Activated T-cell treated with anti-CD3 and anti-CD28 coated beads, Interleukin-2, amount 50 U/mL, for 72 hours (primary cell): Measurements from ENCODE around the gene SMG6. TPM values are rescaled to one million over a fixed set of nuclear protein-coding genes. Genes with fewer than 3 reads are reported as not detected.

Source experiments
- ATAC-seq, 2 donors: fragments of 150-1000 bp; cut with Tn5 transposase; replicated peaks in 1 of 2; 2 replicates each; pipeline ENCODE4 v1.10.0; 2021; ENCODE audit warnings: moderate library complexity in 2 of 2, mild to moderate bottlenecking in 1 of 2
- DNase-seq, 2 donors: peaks; one replicate each; pipeline ENCODE4 v3.0.0; 2021 to 2022; ENCODE audit warnings: mixed read lengths in 1 of 2
- H3K27ac Mint-ChIP-seq: one replicate; pipeline ENCODE4 v1.8.0; 2022; ENCODE audit warnings: mild to moderate bottlenecking, moderate library complexity, mixed read lengths
- H3K27me3 Mint-ChIP-seq: one replicate; pipeline ENCODE4 v1.8.0; 2022; ENCODE audit warnings: low read depth, mixed read lengths
- H3K36me3 Mint-ChIP-seq, 2 donors: one replicate each; pipeline ENCODE4 v1.8.0; 2022; ENCODE audit warnings: mixed read lengths in 2 of 2, mild to moderate bottlenecking in 1 of 2; ENCODE audit not compliant: insufficient read depth in 2 of 2
- H3K4me1 Mint-ChIP-seq: one replicate; pipeline ENCODE4 v1.8.0; 2022; ENCODE audit warnings: low read depth, mixed read lengths
- H3K4me3 Mint-ChIP-seq, 2 donors: one replicate each; pipeline ENCODE4 v1.8.0; 2022; ENCODE audit warnings: mild to moderate bottlenecking in 2 of 2, mixed read lengths in 2 of 2, moderate library complexity in 2 of 2
- H3K9me3 Mint-ChIP-seq, 2 donors: one replicate each; pipeline ENCODE4 v1.8.0; 2022; ENCODE audit warnings: mixed read lengths in 2 of 2
- total RNA-seq, 2 donors: library from RNA; stranded (reverse); gene quantifications; one replicate each; pipeline ENCODE4 v1.2.3, GENCODE V29; 2022

SMG6 gene
- total RNA-seq, 2 donors from 2014 or later, result 47.3 to 54.1 TPM

DNA sequence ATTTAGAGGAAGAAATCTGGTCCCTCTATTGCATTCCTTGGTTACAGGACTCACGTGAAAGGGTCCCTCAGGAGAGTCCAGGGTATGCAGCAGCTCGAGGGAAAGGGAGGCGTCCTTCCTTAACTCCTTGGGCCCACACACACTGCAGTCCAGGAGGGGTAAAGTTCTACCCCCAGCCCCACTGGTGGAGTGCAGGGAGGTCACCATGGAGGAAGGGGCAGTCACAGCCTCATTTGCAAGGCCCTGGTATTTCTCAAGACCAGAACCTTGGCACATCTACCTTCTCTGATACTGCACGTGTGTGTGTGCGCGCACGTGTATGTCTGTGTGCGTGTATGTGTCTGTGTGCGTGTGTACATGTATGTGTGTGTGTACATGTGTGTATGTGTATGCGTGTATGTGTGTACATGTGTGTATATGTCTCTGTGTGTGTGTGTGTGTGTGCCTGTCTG is 237.6 kb downstream of the SMG6 start:
- no peaks in the 10 kb centered on the region for H3K27me3 Mint-ChIP-seq
- ATAC-seq, result no peak
- H3K4me3 Mint-ChIP-seq, result no peak overlapping the region
- H3K4me1 Mint-ChIP-seq, result peaks cover 46% of the 10 kb centered on the region
- no peaks in the 10 kb centered on the region for H3K9me3 Mint-ChIP-seq
- no peak for DNase-seq
- H3K27ac Mint-ChIP-seq, result no peak overlapping the region
- peaks cover 20 to 31% of the 10 kb centered on the region in 2 donors for H3K36me3 Mint-ChIP-seq

DNA sequence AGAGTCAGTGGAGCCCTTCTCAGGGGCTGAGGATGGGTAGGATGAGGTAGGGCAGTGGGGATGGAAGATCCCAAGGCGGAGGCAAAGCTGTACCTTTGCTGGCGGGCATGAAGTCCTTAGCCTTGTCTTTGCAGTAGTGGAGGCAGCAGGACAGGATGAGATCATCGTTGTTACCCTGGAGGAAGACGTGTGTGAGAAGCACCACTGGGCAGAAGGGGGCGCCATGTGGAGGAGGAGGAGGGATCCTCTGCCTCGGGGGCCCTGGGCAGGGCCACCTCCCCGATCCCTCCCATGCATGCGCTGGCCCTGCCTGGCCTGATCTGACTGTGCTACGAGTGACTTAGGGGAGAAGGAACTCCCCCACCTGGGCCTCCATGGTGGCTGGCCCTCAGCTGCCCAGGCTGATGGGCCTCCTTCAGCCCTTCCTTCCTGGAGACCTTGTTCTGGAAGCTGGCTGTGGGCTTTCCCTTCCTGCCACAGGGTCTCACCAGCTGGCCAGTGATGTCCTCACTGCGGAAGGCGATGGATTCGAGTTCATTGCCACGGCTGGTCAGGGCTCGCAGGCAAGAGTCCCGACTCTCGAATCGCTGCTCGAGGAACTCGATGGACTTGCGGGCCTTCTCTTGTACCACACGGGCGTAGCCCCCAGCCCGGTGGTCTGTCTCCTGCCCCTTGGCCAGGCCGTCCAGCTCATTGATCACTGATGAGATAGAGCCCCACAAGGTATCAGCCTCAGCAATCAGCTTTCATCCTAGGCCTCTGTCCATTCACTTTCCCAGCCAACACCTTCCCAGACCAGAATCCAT is 238.4 kb downstream of the SMG6 start:
- H3K4me3 Mint-ChIP-seq, result peak overlapping the region in 1 of 2 donors; percentile 2
- H3K4me1 Mint-ChIP-seq, result peaks cover 44% of the 10 kb centered on the region
- H3K27ac Mint-ChIP-seq, result no peak overlapping the region

DNA sequence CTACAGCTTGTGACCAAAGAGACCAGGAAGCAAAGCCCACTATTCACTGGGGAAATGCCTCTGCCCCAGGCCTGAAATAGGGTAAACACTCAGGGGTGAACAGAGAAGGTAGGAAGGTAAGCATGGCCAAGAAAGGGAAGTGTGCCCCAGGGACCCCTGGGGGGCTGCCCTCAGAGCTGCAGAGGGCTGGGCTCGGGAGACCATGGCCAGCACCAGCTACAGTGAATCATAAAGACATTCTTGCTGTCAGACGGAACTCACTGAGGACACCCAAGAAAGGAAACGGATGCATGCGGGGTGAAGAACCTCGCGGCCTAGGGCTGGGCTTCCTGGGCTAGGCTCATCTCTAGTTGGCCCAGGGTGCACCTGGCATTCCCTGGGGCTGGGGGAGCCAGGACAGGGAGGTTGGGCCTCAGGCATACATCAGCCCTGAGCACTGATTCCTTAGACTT is 239.0 kb downstream of the SMG6 start:
- H3K4me1 Mint-ChIP-seq, result peaks cover 40% of the 10 kb centered on the region
- H3K27me3 Mint-ChIP-seq, result peaks cover 3% of the 10 kb centered on the region
- H3K27ac Mint-ChIP-seq, result peak overlapping the region; percentile 29
- ATAC-seq, result peak; percentile 3 to 8
- no peak for DNase-seq
- peaks cover 19 to 32% of the 10 kb centered on the region in 2 donors for H3K36me3 Mint-ChIP-seq
- H3K9me3 Mint-ChIP-seq, result no peaks in the 10 kb centered on the region
- H3K4me3 Mint-ChIP-seq, result peak overlapping the region in 1 of 2 donors; percentile 2

More for the DNA sequence above, 238.4 kb downstream of the SMG6 start:
- ATAC-seq (peak; percentile 69 to 81), DNase-seq (peak; percentile 83 to 88)
- peaks cover 22 to 34% of the 10 kb centered on the region in 2 donors for H3K36me3 Mint-ChIP-seq
- no peaks in the 10 kb centered on the region for H3K9me3 Mint-ChIP-seq
- no peaks in the 10 kb centered on the region for H3K27me3 Mint-ChIP-seq

DNA sequence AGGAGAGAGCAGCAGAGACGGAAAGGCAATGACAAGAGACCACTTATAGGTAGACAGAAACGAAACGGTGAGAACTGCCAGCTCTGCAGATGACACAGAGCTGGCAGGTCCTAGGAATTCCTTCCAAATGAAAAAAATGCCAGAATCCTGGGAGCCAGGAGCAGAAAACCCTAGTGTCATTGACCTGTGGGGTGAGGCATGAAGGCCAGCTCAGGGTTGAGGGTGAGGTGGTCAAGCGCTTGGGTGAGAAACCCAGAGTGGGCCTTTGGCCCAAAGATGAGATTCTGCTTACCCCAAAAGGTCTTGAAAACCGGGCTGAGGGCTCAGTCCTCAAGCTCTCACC is 239.5 kb downstream of the SMG6 start:
- Mint-ChIP-seq H3K9me3 (no peaks in the 10 kb centered on the region), H3K36me3 (peaks cover 20 to 32% of the 10 kb centered on the region in 2 donors), H3K27me3 (peaks cover 5% of the 10 kb centered on the region), H3K4me1 (peaks cover 37% of the 10 kb centered on the region), H3K4me3 (peak overlapping the region in 1 of 2 donors; percentile 1), H3K27ac (no peak overlapping the region)
- DNase-seq (no peak), ATAC-seq (no peak)

DNA sequence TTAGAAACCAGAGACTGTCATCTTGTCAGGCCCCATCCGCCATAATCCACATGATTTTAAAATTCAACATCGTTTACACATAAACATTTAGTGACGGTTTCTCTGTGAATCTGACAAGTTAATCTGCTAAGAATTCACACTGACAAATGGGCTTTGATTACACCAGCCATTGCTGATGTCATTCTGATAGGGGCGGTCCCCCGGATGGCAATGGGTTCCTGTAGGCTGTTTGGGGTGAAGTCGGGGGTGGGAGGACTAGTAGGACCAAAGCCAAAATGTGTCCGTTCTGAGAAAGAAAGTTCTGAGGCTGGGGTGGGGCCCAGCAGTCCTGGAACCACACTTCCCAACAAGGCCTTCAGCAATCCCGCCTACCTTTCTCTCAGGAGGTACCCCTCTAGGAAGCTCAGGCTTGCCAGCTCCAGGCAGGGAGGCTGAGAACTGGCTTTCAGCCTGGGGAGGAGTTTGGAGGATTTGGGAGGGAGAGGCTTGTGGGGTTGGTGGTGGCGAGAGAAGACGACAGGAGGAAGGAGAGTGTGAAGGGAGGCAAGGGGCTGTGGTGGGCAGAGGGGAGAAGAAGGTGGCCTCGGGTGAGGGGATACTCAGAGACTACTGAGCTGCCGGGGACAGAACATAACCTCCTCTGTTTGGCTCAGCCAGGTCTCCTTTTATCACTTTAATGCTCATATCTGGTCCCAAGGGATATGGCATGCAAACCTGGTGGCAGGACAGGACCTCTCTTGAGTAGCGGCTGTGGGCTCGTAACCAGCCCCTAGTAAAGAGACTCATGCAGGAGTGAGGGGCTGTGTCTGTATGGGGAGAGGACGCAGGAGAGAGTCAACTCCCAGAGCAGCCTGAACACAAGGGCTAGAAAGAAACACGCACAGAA is 240.1 kb downstream of the SMG6 start:
- Mint-ChIP-seq H3K27me3 (peaks cover 5% of the 10 kb centered on the region), H3K27ac (peak overlapping the region; percentile 1), H3K36me3 (peaks cover 15 to 25% of the 10 kb centered on the region in 2 donors), H3K9me3 (no peaks in the 10 kb centered on the region), H3K4me3 (peak overlapping the region in 1 of 2 donors; percentile 1), H3K4me1 (peaks cover 31% of the 10 kb centered on the region)
- ATAC-seq, result no peak
- no peak for DNase-seq

DNA sequence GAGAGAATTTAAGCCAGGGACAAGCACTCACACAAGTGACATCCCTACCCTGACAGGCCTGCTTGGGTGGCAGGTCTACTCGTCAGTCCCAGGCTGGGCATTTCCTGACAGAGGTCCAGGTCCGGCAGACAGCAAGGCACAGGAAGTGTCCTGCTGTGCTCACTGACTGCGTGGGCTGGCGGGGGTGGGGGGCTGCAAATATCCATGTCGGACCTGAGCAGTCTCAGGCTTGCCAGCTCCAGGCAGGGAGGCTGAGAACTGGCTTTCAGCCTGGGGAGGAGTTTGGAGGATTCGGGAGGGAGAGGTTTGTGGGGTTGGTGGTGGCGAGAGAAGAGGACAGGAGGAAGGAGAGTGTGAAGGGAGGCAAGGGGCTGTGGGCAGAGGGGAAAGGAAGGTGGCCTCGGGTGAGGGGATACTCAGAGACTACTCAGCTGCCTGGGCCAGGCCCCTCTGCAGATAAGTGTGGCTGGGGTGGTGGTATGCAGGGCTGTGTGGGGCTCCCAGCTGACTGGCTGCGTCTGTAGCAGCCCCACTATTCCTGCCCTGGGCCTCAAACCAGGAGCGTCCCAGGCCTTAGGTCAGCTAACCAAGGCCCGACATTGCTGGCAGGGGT is 240.9 kb downstream of the SMG6 start:
- H3K4me1 Mint-ChIP-seq, result peaks cover 23% of the 10 kb centered on the region
- no peaks in the 10 kb centered on the region for H3K9me3 Mint-ChIP-seq
- peak overlapping the region; percentile 69 for H3K27ac Mint-ChIP-seq
- ATAC-seq (no peak), DNase-seq (no peak)
- H3K36me3 Mint-ChIP-seq, result peaks cover 15 to 23% of the 10 kb centered on the region in 2 donors
- peaks cover 5% of the 10 kb centered on the region for H3K27me3 Mint-ChIP-seq
- no peak overlapping the region for H3K4me3 Mint-ChIP-seq

DNA sequence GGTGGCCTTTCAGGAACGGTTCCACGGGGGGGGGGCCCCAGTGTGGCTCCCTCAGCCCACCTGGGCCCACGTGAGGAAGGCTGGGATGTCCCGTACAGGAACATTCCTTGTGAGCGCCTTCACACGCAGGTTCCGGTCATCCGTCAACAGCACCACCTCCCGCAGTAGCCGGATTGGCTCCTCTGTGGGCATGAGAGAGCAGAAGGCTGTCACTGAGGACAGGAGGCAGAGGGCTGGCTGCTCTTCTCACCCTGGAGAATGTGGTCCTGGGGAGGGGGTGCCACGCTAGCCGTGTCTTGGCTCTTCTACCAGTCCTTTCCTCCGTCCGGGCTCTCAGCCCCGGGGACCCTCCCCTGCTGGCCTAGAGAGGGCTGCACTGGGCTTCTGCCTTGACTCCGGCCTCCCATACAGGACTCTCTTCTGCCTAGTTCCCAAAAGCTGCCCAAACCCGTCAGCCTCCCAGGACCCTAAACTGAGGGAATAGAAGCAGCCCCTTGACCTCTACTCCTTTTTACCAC is 242.1 kb downstream of the SMG6 start:
- Mint-ChIP-seq H3K4me3 (no peak overlapping the region), H3K9me3 (no peaks in the 10 kb centered on the region), H3K27ac (peak overlapping the region; percentile 69), H3K4me1 (peaks cover 17% of the 10 kb centered on the region), H3K36me3 (peaks cover 15 to 18% of the 10 kb centered on the region in 2 donors), H3K27me3 (peaks cover 5% of the 10 kb centered on the region)
- ATAC-seq, result no peak
- DNase-seq, result no peak

DNA sequence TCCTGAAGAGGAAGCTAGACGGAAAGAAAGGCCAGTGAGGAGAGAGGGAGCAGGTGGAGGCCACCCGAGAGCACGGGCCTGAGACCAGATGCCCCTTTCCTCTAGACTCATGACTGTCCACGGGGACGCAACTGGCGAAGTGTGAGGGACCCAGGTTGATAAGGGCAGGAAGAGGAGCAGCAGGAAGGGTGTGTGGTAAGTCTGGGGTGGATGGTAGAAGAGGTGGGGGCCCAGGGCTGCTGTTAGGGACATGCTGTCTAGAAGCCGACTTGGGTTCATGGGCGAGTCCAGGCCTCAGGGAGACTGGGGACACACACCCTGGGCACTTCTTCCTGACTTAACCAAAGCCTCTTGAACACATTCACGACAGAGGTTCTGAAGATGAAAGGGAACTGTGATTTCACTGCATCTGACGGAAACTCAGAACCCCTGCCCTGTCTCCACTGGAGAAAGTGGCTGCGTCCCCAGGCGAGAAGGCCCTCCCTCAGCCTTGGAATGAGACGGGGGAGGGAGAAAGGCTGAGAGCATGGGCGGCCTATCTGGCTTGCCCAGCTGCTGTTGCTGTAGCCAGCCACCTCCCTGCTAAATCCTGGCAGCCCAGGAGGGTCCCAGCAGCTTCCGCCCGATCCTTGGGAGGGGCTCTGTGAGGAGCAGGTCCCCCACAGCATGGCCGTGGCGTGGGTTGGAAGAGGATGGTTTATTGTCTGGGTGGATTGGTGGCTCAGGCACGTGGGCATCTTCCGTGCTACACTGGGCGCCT is 242.7 kb downstream of the SMG6 start:
- Mint-ChIP-seq H3K9me3 (no peaks in the 10 kb centered on the region), H3K27ac (peak overlapping the region; percentile 61), H3K36me3 (peaks cover 12 to 18% of the 10 kb centered on the region in 2 donors), H3K4me1 (peaks cover 17% of the 10 kb centered on the region), H3K27me3 (peaks cover 5% of the 10 kb centered on the region), H3K4me3 (no peak overlapping the region)
- DNase-seq (no peak), ATAC-seq (no peak)

DNA sequence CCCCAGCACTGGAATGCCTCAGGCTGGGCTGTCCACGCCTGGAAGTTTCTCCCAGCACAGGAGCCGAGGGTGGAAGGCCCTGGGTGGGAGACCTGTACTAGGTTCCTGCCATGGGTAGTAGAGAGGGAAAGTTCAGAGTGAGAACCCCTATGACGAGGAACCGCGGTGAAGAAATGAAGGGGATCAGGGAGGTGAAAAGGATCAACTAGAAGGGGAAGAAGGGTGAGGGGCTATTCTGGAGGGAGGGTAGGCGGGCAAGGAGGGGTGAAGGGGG is 243.3 kb downstream of the SMG6 start:
- peaks cover 9 to 18% of the 10 kb centered on the region in 2 donors for H3K36me3 Mint-ChIP-seq
- H3K4me1 Mint-ChIP-seq, result peaks cover 17% of the 10 kb centered on the region
- no peak for ATAC-seq
- H3K27ac Mint-ChIP-seq, result peak overlapping the region; percentile 61
- H3K27me3 Mint-ChIP-seq, result peaks cover 5% of the 10 kb centered on the region
- no peaks in the 10 kb centered on the region for H3K9me3 Mint-ChIP-seq
- no peak for DNase-seq
- H3K4me3 Mint-ChIP-seq, result no peak overlapping the region

DNA sequence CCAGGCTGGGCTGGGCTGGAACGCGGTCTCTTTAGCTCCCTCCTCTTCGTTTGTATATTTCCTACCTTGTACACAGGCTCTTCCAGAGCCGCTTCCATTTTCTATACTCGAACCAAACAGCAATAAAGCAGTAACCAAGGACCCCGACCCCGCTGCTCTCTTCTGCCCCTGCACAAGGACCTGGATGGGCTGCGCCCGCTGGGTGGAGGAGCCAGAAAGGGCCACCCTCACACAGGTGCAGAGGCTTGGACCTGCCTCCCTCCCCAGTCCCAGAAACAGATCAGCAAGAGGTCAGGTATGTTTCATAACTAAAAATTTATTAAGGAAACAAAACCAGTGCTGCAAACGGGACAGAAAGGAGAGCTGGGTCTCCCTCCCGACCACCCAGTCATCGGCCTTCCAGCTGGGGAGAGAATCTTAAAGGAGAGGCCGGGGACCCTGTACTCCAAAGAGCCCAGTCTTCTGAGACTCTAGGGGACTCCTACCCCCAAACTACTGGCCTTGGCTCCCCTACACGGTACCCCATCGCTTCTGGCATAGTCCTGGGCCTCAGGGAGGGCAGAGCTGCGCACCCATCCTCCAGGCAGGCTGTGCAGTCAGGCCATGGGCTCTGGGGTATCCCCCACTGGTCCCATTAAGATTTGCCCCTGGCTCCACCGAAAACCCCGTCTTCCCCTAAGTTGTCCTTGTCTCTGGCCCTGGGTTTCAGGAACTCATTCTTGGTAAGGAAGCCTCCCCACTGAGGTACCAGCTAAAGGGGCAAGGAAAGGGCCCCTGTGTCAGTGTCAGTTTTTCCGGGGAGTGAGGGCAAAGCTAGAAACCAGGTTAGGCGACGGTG is 243.8 kb downstream of the SMG6 start:
- DNase-seq (no peak), ATAC-seq (no peak)
- Mint-ChIP-seq H3K9me3 (no peaks in the 10 kb centered on the region), H3K4me3 (peak overlapping the region; percentile 50 to 51), H3K27me3 (peaks cover 5% of the 10 kb centered on the region), H3K27ac (peak overlapping the region; percentile 61), H3K36me3 (peaks cover 9 to 15% of the 10 kb centered on the region in 2 donors), H3K4me1 (peaks cover 14% of the 10 kb centered on the region)

DNA sequence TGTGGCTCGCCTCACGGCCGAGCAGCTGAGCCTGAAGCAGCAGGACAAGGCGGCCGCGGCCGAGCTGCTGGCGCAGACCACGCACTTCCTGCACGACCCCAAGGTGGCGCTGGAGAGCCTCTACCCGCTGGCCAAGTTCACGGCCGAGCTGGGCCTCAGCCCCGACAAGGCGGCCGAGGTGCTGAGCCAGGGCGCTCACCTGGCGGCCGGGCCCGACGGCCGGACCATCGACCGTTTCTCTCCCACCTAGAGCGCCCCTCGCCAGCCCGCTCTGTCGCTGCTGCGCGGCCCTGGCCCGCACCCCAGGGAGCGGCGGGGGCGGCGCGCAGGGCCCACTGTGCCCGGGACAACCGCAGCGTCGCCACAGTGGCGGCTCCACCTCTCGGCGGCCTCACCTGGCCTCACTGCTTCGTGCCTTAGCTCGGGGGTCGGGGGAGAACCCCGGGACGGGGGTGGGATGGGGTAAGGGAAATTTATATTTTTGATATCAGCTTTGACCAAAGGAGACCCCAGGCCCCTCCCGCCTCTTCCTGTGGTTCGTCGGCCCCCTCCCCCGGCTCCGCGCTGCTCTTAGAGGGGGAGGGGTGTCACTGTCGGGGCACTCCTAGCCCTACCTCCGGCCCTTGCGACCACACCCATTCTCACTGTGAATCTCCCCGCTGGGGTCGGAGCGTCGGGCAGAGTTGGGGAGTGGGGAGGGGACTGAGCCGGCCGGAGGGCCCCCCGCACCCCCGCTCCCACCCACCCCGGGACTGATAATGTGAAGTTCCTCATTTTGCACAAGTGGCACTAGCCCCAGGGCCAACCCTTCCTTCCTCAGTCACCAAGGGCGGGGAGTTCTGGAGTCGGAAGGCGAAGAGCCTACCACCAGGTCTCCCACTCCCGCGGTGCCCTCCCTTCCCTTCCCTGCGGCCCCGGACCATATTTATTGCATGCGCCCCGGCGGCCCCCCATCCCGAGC is 244.7 kb downstream of the SMG6 start:
- ATAC-seq (peak in 1 of 2 donors; percentile 10), DNase-seq (peak; percentile 83 to 86)
- peaks cover 10% of the 10 kb centered on the region for H3K4me1 Mint-ChIP-seq
- peaks cover 5% of the 10 kb centered on the region for H3K27me3 Mint-ChIP-seq
- peaks cover 8 to 11% of the 10 kb centered on the region in 2 donors for H3K36me3 Mint-ChIP-seq
- no peak overlapping the region for H3K27ac Mint-ChIP-seq
- H3K4me3 Mint-ChIP-seq, result peak overlapping the region; percentile 34 to 51
- no peaks in the 10 kb centered on the region for H3K9me3 Mint-ChIP-seq
